Measurements from ENCODE around the gene SWI5. TPM values are rescaled to one million over a fixed set of nuclear protein-coding genes. Genes with fewer than 3 reads are reported as not detected.

SWI5 gene
- total and polyA plus RNA-seq, 9 of the 15 experiments (the other 6 are each of a cell fraction or from before 2014, with no cell fraction given): 62.8 to 133 (median 95.9) TPM

GRCh38 chr9:128298535-128299482 is 22.7 kb downstream of the SWI5 start (continued):
- TF ChIP-seq ETS1 (conservative IDR thresholded peaks at IDR 0.05; ENCODE audit: control insufficient read depth, low read depth, low read length) (no peak), ZNF609 (CRISPR knock-in tag; IDR thresholded peaks at IDR 0.05; ENCODE audit: borderline replicate concordance) (no peak), RERE (CRISPR knock-in tag; IDR thresholded peaks at IDR 0.05; ENCODE audit: borderline replicate concordance) (no peak), NFE2L1 (tag; IDR thresholded peaks at IDR 0.05; ENCODE audit: borderline replicate concordance, low read depth) (no peak), KLF10 (CRISPR knock-in tag; IDR thresholded peaks at IDR 0.05) (no peak), ZFP1 (CRISPR knock-in tag; IDR thresholded peaks at IDR 0.05) (no peak), POLR2H (tag; IDR thresholded peaks at IDR 0.05; ENCODE audit: low read depth) (no peak), NR2C2 (CRISPR knock-in tag; IDR thresholded peaks at IDR 0.05) (no peak), NR2C2 (tag; IDR thresholded peaks at IDR 0.05) (no peak), MEF2A (IDR thresholded peaks at IDR 0.05; ENCODE audit: control insufficient read depth, low read depth, low read length) (no peak), U2AF1 (optimal IDR thresholded peaks at IDR 0.05; ENCODE audit: low read depth, low read length) (no peak), PCBP2 (IDR thresholded peaks at IDR 0.05; ENCODE audit: low read depth, low read length, poor library complexity, severe bottlenecking) (no peak), ZNF551 (CRISPR knock-in tag; IDR thresholded peaks at IDR 0.05) (no peak)
